Ishikawa (cell line): Measurements from ENCODE around the gene SATB1.

Source experiments
- CEBPB ChIP-seq: IDR thresholded peaks from 2 replicates; pipeline ENCODE4 v1.6.1; 2012
- CREB1 ChIP-seq: IDR thresholded peaks from 2 replicates; pipeline ENCODE4 v1.6.1; 2012; ENCODE audit warnings: low read depth
- EGR1 ChIP-seq: IDR thresholded peaks from 2 replicates; pipeline ENCODE4 v1.6.1; 2012
- EP300 ChIP-seq: IDR thresholded peaks from 2 replicates; pipeline ENCODE4 v1.6.1; 2012; ENCODE audit warnings: borderline replicate concordance
- FOXM1 ChIP-seq: IDR thresholded peaks from 2 replicates; pipeline ENCODE4 v1.6.1; 2012; ENCODE audit warnings: low read depth, borderline replicate concordance
- NFIC ChIP-seq: IDR thresholded peaks from 2 replicates; pipeline ENCODE4 v1.6.1; 2012
- RAD21 ChIP-seq: IDR thresholded peaks from 2 replicates; pipeline ENCODE4 v1.6.1; 2012; ENCODE audit warnings: low read depth
- TAF1 ChIP-seq: IDR thresholded peaks from 2 replicates; pipeline ENCODE4 v1.6.1; 2012; ENCODE audit warnings: low read depth, mild to moderate bottlenecking
- TCF12 ChIP-seq: IDR thresholded peaks from 2 replicates; pipeline ENCODE4 v1.6.1; 2012; ENCODE audit warnings: low read depth
- TEAD4 ChIP-seq: IDR thresholded peaks from 2 replicates; pipeline ENCODE4 v1.6.1; 2012
- YY1 ChIP-seq: IDR thresholded peaks from 2 replicates; pipeline ENCODE4 v1.6.1; 2012; ENCODE audit warnings: low read depth
- ZBTB7A ChIP-seq: IDR thresholded peaks from 2 replicates; pipeline ENCODE4 v1.6.1; 2012; ENCODE audit warnings: low read depth
- TF ChIP-seq, protein P1 (sequence below): IDR thresholded peaks from 2 replicates; pipeline ENCODE4 v1.6.1; 2012
- TF ChIP-seq, protein P2 (sequence below): IDR thresholded peaks from 2 replicates; pipeline ENCODE4 v1.6.1; 2012
- TF ChIP-seq, protein P3 (sequence below): IDR thresholded peaks from 2 replicates; pipeline ENCODE4 v1.6.1; 2012; ENCODE audit warnings: low read depth, mild to moderate bottlenecking

The SATB1 gene

DNA sequence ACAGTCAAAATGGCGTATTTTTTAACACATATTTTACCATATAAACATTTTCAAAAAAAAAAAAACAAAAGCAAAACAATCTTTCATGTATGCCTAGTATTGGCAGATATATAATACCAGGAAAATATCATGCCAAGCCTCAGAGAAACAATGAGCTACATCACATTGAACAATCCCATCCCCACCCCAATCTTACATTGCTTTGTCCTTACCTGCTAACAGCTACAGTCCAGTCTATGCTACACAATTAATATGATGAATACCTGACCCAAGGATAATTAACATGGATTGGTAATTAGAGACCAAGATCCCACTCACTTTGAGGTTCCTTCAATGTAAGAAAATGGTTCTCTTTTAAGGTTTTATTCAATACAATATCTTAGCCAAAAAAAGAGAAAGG lies 7.6 kb upstream of the SATB1 start:
- TF ChIP-seq EGR1 = no peak

DNA sequence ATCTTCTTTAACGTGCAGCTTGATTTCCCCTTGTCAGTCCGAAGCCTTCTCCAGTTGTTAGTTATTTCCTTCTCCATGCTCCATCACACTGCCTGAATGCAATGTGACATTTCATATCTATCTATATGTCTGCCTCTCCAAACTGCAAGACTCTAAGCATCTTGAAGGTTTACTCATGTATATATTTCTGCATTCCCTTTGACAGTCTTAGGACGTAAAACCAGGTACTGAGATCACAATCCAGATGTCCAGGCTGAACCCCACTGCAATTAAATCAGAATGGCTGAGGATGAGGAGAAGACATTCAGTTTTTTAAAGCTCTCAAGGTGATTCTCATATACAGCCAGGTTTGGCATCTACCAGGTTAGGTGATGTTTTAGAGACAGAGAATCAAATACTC lies 6.1 kb upstream of the SATB1 start:
- no peak for TF ChIP-seq NFIC
- no peak for TF ChIP-seq TEAD4
- TF ChIP-seq, protein P1, sequence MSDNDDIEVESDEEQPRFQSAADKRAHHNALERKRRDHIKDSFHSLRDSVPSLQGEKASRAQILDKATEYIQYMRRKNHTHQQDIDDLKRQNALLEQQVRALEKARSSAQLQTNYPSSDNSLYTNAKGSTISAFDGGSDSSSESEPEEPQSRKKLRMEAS = no peak
- no peak for TF ChIP-seq YY1
- no peak for TF ChIP-seq ZBTB7A
- no peak for TF ChIP-seq CREB1
- no peak for TF ChIP-seq TCF12
- TF ChIP-seq EP300 = no peak
- no peak for TF ChIP-seq CEBPB
- no peak for TF ChIP-seq FOXM1

DNA sequence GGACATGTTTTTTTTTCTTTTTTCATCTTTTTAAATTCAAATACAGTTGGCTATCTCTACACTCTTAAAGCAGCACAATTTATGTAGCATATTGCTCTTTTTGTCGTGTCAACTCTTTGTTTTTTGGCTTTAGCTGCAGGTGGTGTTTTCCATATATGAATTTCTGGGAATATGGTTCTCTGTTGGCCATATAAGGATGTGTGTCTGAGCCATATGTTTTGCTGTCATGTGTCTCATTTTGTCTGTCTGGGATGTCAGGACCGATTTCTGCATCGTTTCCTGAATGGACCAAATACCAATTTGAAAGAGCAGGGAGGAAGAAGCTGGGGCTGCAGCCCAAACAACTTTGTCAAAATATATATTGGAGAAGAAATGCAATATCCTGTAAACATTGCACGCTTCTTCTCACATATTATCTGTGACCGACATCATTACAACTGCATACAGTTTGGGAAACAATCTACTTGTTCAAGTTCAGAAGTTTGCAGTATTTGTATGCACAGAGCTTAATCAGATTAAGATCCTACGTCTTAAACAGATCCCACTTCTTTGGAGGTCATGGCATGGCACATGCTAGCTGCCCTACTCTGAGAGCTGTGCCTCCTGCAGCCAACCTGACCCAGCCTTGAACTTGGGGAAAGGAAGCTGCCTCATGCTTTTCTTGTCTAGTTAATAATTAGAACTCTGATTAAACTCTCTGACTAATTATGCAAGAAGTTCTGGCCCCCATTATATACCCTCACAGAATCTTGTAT lies 4.0 kb upstream of the SATB1 start:
- TF ChIP-seq YY1 (no peak), CEBPB (no peak)
- TF ChIP-seq, protein P1 = no peak

DNA sequence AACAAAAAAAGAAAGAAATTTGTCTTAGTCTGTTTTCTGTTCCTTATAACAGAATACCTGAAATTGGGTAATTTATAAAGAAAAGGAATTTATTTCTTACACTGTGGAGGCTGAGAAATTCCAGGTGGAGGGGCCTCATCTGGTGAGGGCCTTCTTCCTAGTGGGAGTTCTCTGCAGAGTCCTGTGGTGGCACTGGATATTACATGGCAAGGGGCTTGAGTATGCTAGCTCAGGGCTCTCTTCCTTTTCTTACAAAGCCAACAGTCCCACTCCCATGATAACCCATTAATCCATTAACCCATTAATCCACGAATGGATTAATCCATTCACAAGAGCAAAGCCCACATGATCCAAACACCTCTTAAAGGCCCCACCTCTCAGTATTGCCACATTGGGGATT lies 2.9 kb upstream of the SATB1 start:
- TF ChIP-seq TAF1 = no peak

DNA sequence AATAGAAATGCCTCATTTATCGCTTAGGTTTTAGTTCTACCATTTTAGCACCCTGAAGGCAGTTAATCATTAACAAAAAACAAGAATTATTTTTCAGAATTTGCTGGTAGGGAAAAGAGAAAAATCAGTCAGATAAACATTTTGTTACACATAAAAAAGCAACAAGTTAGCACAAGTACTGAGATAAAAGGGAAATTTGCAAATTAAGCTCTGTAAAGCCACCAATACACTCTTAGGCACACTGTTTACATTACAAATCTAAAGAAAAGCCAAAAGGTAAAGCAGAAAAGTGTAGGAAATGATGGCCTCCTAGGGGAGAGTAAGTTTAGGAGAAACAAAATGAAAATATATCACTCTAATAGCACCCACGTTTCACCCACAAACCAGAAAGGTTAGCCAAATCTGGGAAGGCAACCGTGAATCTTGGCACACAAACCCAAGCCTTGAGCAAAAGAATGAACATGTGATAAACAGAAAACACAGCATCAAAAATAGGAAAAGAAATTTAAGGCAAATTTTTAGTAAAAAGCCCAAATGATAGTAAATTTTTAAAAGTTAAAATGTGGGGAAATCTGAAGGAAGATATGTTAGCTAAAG lies 1.6 kb upstream of the SATB1 start:
- TF ChIP-seq FOXM1 = no peak
- TF ChIP-seq, protein P2, sequence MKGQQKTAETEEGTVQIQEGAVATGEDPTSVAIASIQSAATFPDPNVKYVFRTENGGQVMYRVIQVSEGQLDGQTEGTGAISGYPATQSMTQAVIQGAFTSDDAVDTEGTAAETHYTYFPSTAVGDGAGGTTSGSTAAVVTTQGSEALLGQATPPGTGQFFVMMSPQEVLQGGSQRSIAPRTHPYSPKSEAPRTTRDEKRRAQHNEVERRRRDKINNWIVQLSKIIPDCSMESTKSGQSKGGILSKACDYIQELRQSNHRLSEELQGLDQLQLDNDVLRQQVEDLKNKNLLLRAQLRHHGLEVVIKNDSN = no peak

DNA sequence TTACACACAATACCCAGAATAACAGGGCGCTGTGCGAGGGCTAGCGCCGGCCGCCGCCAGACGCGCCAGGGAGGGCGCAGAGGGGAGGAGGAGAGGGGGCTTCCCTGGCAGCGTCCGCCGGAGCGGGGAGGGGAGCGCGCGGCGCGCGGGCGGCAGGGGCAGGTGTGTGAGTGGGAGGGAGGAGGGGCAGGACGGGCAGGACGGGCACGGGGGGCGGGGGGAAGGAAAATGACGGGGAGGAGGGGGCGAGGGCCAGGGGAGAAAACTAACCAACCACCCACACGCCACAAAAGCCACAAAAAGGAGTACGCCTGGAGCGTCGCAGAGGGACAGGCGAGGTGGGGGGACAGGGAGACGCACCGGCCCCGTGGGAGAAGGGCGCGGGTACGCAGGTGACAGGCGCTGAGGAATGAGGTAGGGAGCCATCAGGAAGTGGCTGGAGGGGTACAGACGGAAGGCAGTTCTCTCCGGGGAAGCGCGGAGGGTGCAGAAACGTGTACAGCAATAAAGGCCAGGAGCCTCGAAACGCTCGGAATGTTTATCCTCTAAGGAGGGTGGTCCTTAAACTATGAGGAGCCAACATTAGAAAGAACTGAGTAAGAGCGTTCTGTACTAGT lies 610 bp upstream of the SATB1 start:
- peak; percentile 11; the same call in 1 of the 2 replicates for TF ChIP-seq EGR1
- no peak for TF ChIP-seq TCF12

DNA sequence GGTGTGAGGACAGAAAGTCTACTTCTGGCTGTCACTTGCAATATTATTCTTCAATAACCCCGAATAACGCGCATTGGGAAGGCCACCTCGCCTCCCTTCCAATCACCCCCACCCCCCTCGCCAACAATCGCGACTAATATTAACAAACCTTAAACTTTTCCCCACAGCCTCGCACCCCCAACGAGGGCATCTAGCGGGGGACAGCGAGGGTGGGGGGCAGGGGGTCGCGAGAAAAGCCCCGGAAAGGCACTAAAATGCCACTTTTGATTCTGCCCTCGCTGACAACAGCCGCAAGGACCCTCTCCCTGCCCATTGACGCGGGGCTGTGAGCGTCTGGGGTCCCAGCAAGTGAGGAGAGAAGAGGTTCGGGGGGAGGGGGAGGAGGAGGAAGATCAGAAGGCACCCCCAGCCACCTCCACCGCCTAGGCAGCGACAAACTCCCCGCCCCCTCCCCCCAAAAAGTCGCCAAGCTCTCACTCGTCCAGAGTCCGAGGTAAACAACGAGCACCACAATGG lies 868 bp downstream of the SATB1 start:
- TF ChIP-seq YY1 = no peak
- no peak for TF ChIP-seq TAF1
- no peak for TF ChIP-seq RAD21
- peak; percentile 56; the same call in 1 of the 2 replicates for TF ChIP-seq ZBTB7A
- TF ChIP-seq NFIC = no peak
- no peak for TF ChIP-seq TCF12

DNA sequence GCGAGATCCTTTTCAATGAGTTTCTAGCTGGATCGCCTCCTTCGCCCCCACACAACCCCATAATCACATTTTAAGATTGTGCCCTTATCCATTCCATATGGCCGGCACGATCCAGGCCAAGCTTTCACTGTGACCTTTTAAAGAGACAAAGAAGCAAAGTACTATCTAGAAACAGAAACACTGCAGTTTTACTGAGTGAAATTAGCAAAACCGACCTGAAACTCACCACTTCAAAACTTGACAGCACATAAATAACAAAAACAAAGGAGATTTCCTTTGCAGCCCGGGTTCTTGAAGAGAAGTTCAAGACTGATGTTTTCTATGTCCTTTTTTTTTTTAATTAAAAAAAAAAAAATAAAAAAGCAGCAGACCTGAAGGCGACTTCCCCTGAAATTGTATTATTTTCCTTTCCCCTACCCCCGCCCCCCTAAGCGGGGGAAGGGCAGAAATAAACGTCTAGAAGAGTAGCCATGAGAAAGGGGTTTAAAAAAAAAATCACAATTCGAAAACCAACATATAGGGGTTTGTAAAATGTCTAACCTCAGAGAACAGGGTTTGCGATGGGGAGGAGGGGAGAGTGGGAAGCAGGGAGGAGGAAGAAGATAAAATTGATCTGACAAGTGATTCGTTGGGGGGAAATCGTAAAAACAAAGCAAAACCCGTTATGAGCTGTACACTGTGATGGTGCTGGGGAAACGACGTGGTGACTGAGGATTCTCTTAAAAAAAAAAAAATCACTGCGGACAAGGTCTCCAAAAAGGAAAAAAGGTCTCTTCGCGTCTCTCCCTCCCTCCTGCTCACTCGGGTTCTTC lies 1.5 kb downstream of the SATB1 start:
- TF ChIP-seq CEBPB (no peak), YY1 (peak; percentile 61; the same call in 1 of the 2 replicates), RAD21 (no peak)
- TF ChIP-seq, protein P1 = 0 out of 2 replicates have a peak, but pooled peaks have one; percentile 29

DNA sequence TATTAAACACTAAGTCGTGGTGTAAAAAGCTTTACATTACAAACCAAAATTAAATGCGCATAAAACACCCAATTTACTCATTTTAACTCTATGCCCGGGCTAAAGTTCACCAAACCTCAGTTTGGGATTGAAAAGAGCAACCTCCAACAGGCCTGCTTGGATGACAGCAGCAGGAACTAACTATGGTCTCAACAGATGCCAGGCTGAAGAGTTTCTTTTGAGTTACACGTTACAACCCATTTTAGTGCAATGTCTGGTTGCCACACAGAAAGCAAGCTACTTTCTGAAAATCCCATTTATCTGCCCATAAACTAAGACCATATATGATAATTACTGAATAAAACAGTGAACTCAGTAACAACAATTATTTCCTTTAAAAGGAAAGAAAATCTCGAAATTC lies 2.2 kb downstream of the SATB1 start:
- no peak for TF ChIP-seq FOXM1

DNA sequence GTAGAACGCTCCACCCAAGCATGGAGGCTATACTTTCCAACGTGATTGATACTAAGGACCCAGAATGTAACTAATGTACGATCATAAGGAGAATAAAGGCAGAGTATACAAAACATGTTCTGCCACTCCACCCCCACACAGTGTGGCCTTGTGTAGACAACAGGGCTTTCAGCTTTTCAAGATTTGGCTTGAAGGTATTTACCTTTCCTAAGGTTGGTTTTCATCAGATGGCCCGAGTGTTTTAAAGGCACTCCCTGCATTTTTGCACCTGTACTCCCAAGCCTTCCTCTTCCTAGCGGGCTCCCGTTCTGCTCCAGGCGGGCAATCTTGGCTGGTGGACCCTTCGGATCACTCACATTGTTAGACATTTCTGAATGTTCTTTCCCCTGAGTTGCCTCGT lies 4.6 kb downstream of the SATB1 start:
- no peak for TF ChIP-seq CEBPB
- no peak for TF ChIP-seq TAF1
- TF ChIP-seq, protein P2 = no peak
- no peak for TF ChIP-seq RAD21
- TF ChIP-seq, protein P1 = no peak
- TF ChIP-seq ZBTB7A = no peak
- no peak for TF ChIP-seq TEAD4
- TF ChIP-seq, protein P3, sequence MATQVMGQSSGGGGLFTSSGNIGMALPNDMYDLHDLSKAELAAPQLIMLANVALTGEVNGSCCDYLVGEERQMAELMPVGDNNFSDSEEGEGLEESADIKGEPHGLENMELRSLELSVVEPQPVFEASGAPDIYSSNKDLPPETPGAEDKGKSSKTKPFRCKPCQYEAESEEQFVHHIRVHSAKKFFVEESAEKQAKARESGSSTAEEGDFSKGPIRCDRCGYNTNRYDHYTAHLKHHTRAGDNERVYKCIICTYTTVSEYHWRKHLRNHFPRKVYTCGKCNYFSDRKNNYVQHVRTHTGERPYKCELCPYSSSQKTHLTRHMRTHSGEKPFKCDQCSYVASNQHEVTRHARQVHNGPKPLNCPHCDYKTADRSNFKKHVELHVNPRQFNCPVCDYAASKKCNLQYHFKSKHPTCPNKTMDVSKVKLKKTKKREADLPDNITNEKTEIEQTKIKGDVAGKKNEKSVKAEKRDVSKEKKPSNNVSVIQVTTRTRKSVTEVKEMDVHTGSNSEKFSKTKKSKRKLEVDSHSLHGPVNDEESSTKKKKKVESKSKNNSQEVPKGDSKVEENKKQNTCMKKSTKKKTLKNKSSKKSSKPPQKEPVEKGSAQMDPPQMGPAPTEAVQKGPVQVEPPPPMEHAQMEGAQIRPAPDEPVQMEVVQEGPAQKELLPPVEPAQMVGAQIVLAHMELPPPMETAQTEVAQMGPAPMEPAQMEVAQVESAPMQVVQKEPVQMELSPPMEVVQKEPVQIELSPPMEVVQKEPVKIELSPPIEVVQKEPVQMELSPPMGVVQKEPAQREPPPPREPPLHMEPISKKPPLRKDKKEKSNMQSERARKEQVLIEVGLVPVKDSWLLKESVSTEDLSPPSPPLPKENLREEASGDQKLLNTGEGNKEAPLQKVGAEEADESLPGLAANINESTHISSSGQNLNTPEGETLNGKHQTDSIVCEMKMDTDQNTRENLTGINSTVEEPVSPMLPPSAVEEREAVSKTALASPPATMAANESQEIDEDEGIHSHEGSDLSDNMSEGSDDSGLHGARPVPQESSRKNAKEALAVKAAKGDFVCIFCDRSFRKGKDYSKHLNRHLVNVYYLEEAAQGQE = no peak
